H1 (cell line): ENCODE results near the gene ZNF775. TPM values are rescaled to one million over a fixed set of nuclear protein-coding genes. Genes with fewer than 3 reads are reported as not detected.

Source experiments
- CTCF ChIA-PET: fragments of 300-600 bp; sonication (Branson Sonifier 250); formaldehyde crosslinking; loops from one replicate; lab custom pipeline; 2021; ENCODE audit not compliant: partially characterized antibody; lab: Charles Lee
- POLR2A ChIA-PET: fragments of 300-600 bp; sonication (Branson Sonifier 250); formaldehyde crosslinking; loops from one replicate; lab custom pipeline; 2021; ENCODE audit warnings: inconsistent platforms; ENCODE audit not compliant: partially characterized antibody; lab: Charles Lee
- DNase-seq, 2 experiments: peaks; one replicate each; pipeline versions ENCODE4 v3.0.0 to v3.0.0-alpha.2; 2010 to 2022; ENCODE audit warnings: low spot score in 2 of 2, low read depth in 1 of 2, mixed read lengths in 1 of 2
- FAIRE-seq: peaks from 2 replicates; lab custom pipeline; 2011; peaks lifted over from hg19 to GRCh38; lab: Jason Lieb, UNC
- H2AFZ ChIP-seq: 2 replicates; pipeline ENCODE4 v1.8.1; 2012; ENCODE audit warnings: low read length, inconsistent platforms
- H2AK5ac ChIP-seq: 2 replicates; pipeline ENCODE4 v1.6.1; 2013; ENCODE audit warnings: low read depth, low read length
- H2BK120ac ChIP-seq: replicated peaks from 2 replicates; pipeline ENCODE3; 2013; ENCODE audit warnings: low read depth, low read length, inconsistent platforms
- H2BK12ac ChIP-seq: 2 replicates; pipeline ENCODE4 v1.6.1; 2013; ENCODE audit warnings: low read depth, low read length
- H2BK15ac ChIP-seq: 2 replicates; pipeline ENCODE4 v1.6.1; 2013; ENCODE audit warnings: low read length
- H2BK20ac ChIP-seq: 2 replicates; pipeline ENCODE4 v1.6.1; 2013; ENCODE audit warnings: low read length
- H2BK5ac ChIP-seq: 2 replicates; pipeline ENCODE4 v1.6.1; 2013; ENCODE audit warnings: low read depth, low read length
- H3K14ac ChIP-seq: 2 replicates; pipeline ENCODE4 v1.6.1; 2013; ENCODE audit warnings: inconsistent platforms; ENCODE audit not compliant: insufficient read length
- H3K18ac ChIP-seq: 2 replicates; pipeline ENCODE4 v1.6.1; 2013; ENCODE audit warnings: low read length; ENCODE audit errors: extremely low read depth
- H3K23ac ChIP-seq: 2 replicates; pipeline ENCODE4 v1.6.1; 2013; ENCODE audit warnings: inconsistent platforms; ENCODE audit not compliant: insufficient read length
- H3K23me2 ChIP-seq: 2 replicates; pipeline ENCODE4 v1.6.1; 2013; ENCODE audit warnings: low read depth, low read length
- H3K27ac ChIP-seq: 2 replicates; pipeline ENCODE4 v1.6.1; 2011; ENCODE audit warnings: low read depth, low read length, inconsistent platforms
- H3K27me3 ChIP-seq, 4 experiments: replicated peaks in 1 of 4; 1 replicate in 1 of 4; 2 replicates in 3 of 4; pipeline versions ENCODE4 v1.6.1 to v1.8.1; 2011 to 2013; ENCODE audit warnings: low read length in 3 of 4, mild to moderate bottlenecking in 3 of 4, inconsistent platforms in 2 of 4, mixed read lengths in 2 of 4, moderate library complexity in 1 of 4; ENCODE audit not compliant: control insufficient read depth in 3 of 4, insufficient read depth in 3 of 4; ENCODE audit errors: extremely low read depth in 1 of 4
- H3K36me3 ChIP-seq, 4 experiments: 2 replicates each; pipeline versions ENCODE4 v1.6.1 to v1.8.1; 2011 to 2013; ENCODE audit warnings: mild to moderate bottlenecking in 4 of 4, low read length in 3 of 4, moderate library complexity in 2 of 4, control low read depth in 1 of 4, inconsistent platforms in 1 of 4; ENCODE audit not compliant: insufficient read depth in 4 of 4, control insufficient read depth in 2 of 4
- H3K4ac ChIP-seq: replicated peaks from 2 replicates; pipeline ENCODE3; 2013; ENCODE audit warnings: low read length, low read depth, mixed read lengths, inconsistent platforms; ENCODE audit not compliant: insufficient read length
- H3K4me1 ChIP-seq, 4 experiments: replicated peaks in 1 of 4; 1 replicate in 1 of 4; 2 replicates in 3 of 4; pipeline versions ENCODE4 v1.6.1 to v1.8.1; 2011 to 2013; ENCODE audit warnings: low read length in 3 of 4, inconsistent platforms in 2 of 4, mixed read lengths in 1 of 4; ENCODE audit not compliant: insufficient read depth in 4 of 4, control insufficient read depth in 3 of 4
- H3K4me2 ChIP-seq, 2 experiments: 2 replicates each; pipeline versions ENCODE4 v1.6.1 to v1.8.1; 2011 to 2013; ENCODE audit warnings: low read depth in 2 of 2, low read length in 2 of 2, control low read depth in 1 of 2, inconsistent platforms in 1 of 2, mild to moderate bottlenecking in 1 of 2; ENCODE audit not compliant: insufficient read depth in 1 of 2
- H3K4me3 ChIP-seq, 4 experiments: fragments of 200-600, 300-600 bp in 1 of 4; sonication (generic), shearing (Covaris generic), sonication (Bioruptor Twin) in 1 of 4; 2 replicates each; pipeline versions ENCODE4 v1.5.1 to v1.8.1; 2011 to 2016; ENCODE audit warnings: low read length in 4 of 4, low read depth in 3 of 4, control low read depth in 2 of 4, inconsistent platforms in 2 of 4, mild to moderate bottlenecking in 2 of 4, mixed read lengths in 1 of 4, moderate library complexity in 1 of 4; ENCODE audit not compliant: insufficient read depth in 2 of 4; ENCODE audit errors: extremely low read depth in 1 of 4
- H3K56ac ChIP-seq: replicated peaks from 2 replicates; pipeline ENCODE3; 2013; ENCODE audit warnings: low read depth, mild to moderate bottlenecking, mixed read lengths, low read length, inconsistent platforms; ENCODE audit not compliant: insufficient read length
- H3K79me1 ChIP-seq: 2 replicates; pipeline ENCODE4 v1.6.1; 2013; ENCODE audit warnings: low read depth, low read length, control low read depth
- H3K79me2 ChIP-seq, 2 experiments: 2 replicates each; pipeline versions ENCODE4 v1.6.1 to v1.8.1; 2012 to 2013; ENCODE audit warnings: low read length in 2 of 2, mild to moderate bottlenecking in 2 of 2, inconsistent platforms in 1 of 2; ENCODE audit not compliant: insufficient read depth in 2 of 2, control insufficient read depth in 1 of 2
- H3K9ac ChIP-seq, 4 experiments: replicated peaks in 1 of 4; 1 replicate in 1 of 4; 2 replicates in 3 of 4; pipeline versions ENCODE4 v1.6.1 to v1.8.1; 2011 to 2013; ENCODE audit warnings: low read depth in 3 of 4, low read length in 3 of 4, control low read depth in 2 of 4, mild to moderate bottlenecking in 2 of 4, moderate library complexity in 2 of 4, inconsistent platforms in 1 of 4; ENCODE audit errors: extremely low read depth in 1 of 4
- H3K9me3 ChIP-seq, 2 experiments: 2 replicates each; pipeline versions ENCODE4 v1.6.1 to v1.8.1; 2012 to 2013; ENCODE audit warnings: mild to moderate bottlenecking in 2 of 2, moderate library complexity in 2 of 2, control low read depth in 1 of 2, inconsistent platforms in 1 of 2, low read depth in 1 of 2, low read length in 1 of 2, mixed read lengths in 1 of 2; ENCODE audit not compliant: insufficient read depth in 2 of 2
- H4K20me1 ChIP-seq, 2 experiments: replicated peaks in 1 of 2; 2 replicates each; pipeline versions ENCODE3 to v1.8.1; 2011 to 2013; ENCODE audit warnings: inconsistent platforms in 2 of 2, low read length in 2 of 2, mild to moderate bottlenecking in 1 of 2; ENCODE audit not compliant: insufficient read depth in 2 of 2, control insufficient read depth in 1 of 2
- H4K5ac ChIP-seq: 2 replicates; pipeline ENCODE4 v1.6.1; 2013; ENCODE audit warnings: low read length, low read depth, mixed read lengths, inconsistent platforms; ENCODE audit not compliant: insufficient read length
- H4K8ac ChIP-seq: 2 replicates; pipeline ENCODE4 v1.8.0; 2013; ENCODE audit warnings: mild to moderate bottlenecking, moderate library complexity, low read length, inconsistent platforms; ENCODE audit not compliant: insufficient read depth; ENCODE audit errors: extremely low read depth
- H4K91ac ChIP-seq: replicated peaks from 2 replicates; pipeline ENCODE3; 2013; ENCODE audit warnings: low read length, mixed read lengths, inconsistent platforms; ENCODE audit not compliant: insufficient read length
- CREB1 ChIP-seq: IDR thresholded peaks from 2 replicates; pipeline ENCODE4 v1.6.1; 2012; ENCODE audit warnings: inconsistent platforms
- E2F6 ChIP-seq: IDR thresholded peaks from 2 replicates; pipeline ENCODE4 v1.6.1; 2012; ENCODE audit warnings: inconsistent platforms
- FOSL1 ChIP-seq: IDR thresholded peaks from 2 replicates; pipeline ENCODE4 v1.6.1; 2011; ENCODE audit warnings: mild to moderate bottlenecking, low read depth, low read length, moderate library complexity; ENCODE audit not compliant: insufficient read depth
- MAX ChIP-seq: IDR thresholded peaks from 2 replicates; pipeline ENCODE4 v1.6.1; 2012; ENCODE audit warnings: inconsistent platforms
- NANOG ChIP-seq: IDR thresholded peaks from 2 replicates; pipeline ENCODE4 v1.6.1; 2011; ENCODE audit warnings: low read length, low read depth, mild to moderate bottlenecking, inconsistent platforms; ENCODE audit not compliant: insufficient read depth, poor library complexity, severe bottlenecking
- PHF8 ChIP-seq: fragments of 200-600 bp; sonication (generic); conservative IDR thresholded peaks from 2 replicates; pipeline ENCODE4 v1.7.1; 2012; ENCODE audit warnings: low read depth, mild to moderate bottlenecking, inconsistent platforms, low read length, moderate library complexity
- SIN3A ChIP-seq, 2 experiments: IDR thresholded peaks in 1 of 2; conservative IDR thresholded peaks in 1 of 2; 2 replicates each; pipeline ENCODE4 v1.6.1; 2011 to 2012; ENCODE audit warnings: low read length in 2 of 2, improper control_type of control experiment in 1 of 2, low read depth in 1 of 2, mild to moderate bottlenecking in 1 of 2
- TAF1 ChIP-seq: IDR thresholded peaks from 2 replicates; pipeline ENCODE4 v1.6.1; 2011; ENCODE audit warnings: mild to moderate bottlenecking, low read depth, low read length
- TEAD4 ChIP-seq: IDR thresholded peaks from 2 replicates; pipeline ENCODE4 v1.6.1; 2012; ENCODE audit warnings: low read depth, low read length, inconsistent platforms, mixed read lengths
- WGBS, 2 experiments: shearing (Covaris generic) in 1 of 2; methylation state at CpG; one replicate each; pipeline versions ENCODE4 v1.1.6 to v1.1.7; 2013 to 2015; ENCODE audit warnings: low lambda C conversion rate in 2 of 2, mixed read lengths in 2 of 2, inconsistent platforms in 1 of 2, low coverage in 1 of 2, missing lambda C conversion rate in 1 of 2; ENCODE audit not compliant: insufficient replicate concordance in 2 of 2, insufficient coverage in 1 of 2, insufficient read length in 1 of 2; ENCODE audit errors: extremely low coverage in 1 of 2, missing lambda C conversion rate in 1 of 2; 5-methylcytosine and 5-hydroxymethylcytosine counted together
- polyA plus RNA-seq, 7 experiments: library from polyadenylated mRNA; depleted of rRNA in 3 of 7; stranded (reverse) in 5 of 7; unstranded in 2 of 7; fragments of >200 nt in 5 of 7; fragments of 200-250 nt in 2 of 7; gene quantifications; 1 replicate in 5 of 7; 2 replicates in 1 of 7; 4 replicates in 1 of 7; pipeline versions ENCODE4 v1.2.1 to v1.2.3, GENCODE V29; 2011 to 2013; ENCODE audit warnings: missing spikeins in 2 of 7, mixed read lengths in 2 of 7
- total RNA-seq: library from RNA; stranded (reverse); fragmentation: NEBNext Ultra II Directional; extraction: Animal tissue kit (Norgen Biotek cat#: 25700); gene quantifications from 2 replicates; pipeline ENCODE4 v1.2.1, GENCODE V29; 2021

Gene ZNF775
- total and polyA plus RNA-seq, 2 of the 8 experiments (the other 6 are each of a cell fraction or from before 2014, with no cell fraction given), result 13.6 to 21.5 TPM

DNA sequence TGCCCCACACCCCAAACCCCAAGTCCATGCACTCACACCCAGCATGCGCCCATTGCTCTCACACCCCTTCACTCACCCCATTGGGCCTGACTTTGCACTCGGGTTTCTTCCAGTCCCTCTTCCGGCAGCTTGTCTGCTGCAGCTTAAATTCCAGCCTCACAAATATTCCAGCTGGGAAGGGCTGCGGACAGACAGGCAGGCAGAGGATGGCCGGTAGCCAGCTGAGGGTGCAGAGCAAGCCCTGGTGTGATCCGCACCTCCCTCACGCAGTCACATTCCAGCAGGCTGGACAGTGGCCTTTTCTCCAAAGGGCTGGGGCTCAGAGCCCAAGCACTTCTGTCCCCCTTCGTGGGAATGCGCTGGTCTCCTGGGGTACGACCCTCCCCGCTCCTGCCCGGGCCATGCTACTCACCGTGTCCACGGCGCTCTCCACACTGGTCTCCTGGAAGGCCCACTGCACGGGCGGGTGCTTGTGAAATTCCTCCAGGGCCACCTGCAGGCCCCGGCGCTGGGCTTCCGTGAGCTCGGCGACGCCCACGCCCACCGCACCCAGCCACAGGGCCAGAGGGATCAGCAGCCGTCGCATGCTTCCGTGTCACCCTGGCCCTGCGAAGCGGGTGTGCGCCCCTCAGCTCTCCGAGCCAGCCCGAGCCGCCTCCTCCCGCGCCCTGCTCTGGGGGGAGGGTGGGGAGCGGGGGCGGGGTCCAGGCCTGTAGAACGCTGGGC is 38.9 kb upstream of the ZNF775 start:
- Histone ChIP-seq H3K9me3 (peaks cover 0 to 11% of the 10 kb centered on the region in 2 experiments; a peak in 2 of 4 replicates), H3K36me3 (peaks cover 0 to 25% (median 6%) of the 10 kb centered on the region in 4 experiments; a peak in 4 of 8 replicates), H3K23me2 (peaks cover 17% of the 10 kb centered on the region), H4K20me1 (peaks cover 9 to 18% of the 10 kb centered on the region in 2 experiments), H3K14ac (no peak overlapping the region), H3K4ac (peak overlapping the region; percentile 90), H4K5ac (no peak overlapping the region), H3K4me2 (peak overlapping the region; percentile 95 to 98), H3K23ac (no peak overlapping the region), H3K79me2 (peaks cover 0 to 22% of the 10 kb centered on the region in 2 experiments; a peak in 2 of 4 replicates), H3K27me3 (peaks cover 0 to 26% (median 20%) of the 10 kb centered on the region in 4 experiments; a peak in 6 of 7 replicates), H2BK15ac (0 out of 2 replicates have a peak overlapping the region, but pooled peaks have one; percentile 18), H2BK120ac (no peak overlapping the region), H2BK12ac (0 out of 2 replicates have a peak overlapping the region, but pooled peaks have one; percentile 80), H3K27ac (no peak overlapping the region), H2BK20ac (no peak overlapping the region), H2BK5ac (peak overlapping the region; percentile 80; the same call in 1 of the 2 replicates), H4K91ac (peak overlapping the region; percentile 81), H2AK5ac (no peak overlapping the region; the same call in 1 of the 2 replicates), H3K56ac (no peak overlapping the region), H2AFZ (no peak overlapping the region), H3K9ac (peak overlapping the region in 3 of 4 experiments; percentile 6 to 28 (median 9); a peak in 2 of 7 replicates), H3K4me1 (peaks cover 15 to 65% (median 38%) of the 10 kb centered on the region in 4 experiments), H3K18ac (peak overlapping the region; percentile 55; the same call in 1 of the 2 replicates), H3K4me3 (peak overlapping the region; percentile 84 to 94 (median 85)), H3K79me1 (peaks cover 6% of the 10 kb centered on the region), H4K8ac (peak overlapping the region; percentile 77; the same call in 1 of the 2 replicates)
- no peak for DNase-seq
- POLR2A ChIA-PET, result interaction anchor here (0.6 to 7.6 kb wide), 12 partner anchors 8 to 78 kb away, joined by 3 to 76 read pairs (median 4); partner anchors contain the start of gene REPIN1
- CTCF ChIA-PET, result interaction anchor here (0.6 to 1.7 kb wide), 7 partner anchors 16 to 558 kb away, joined by 3 to 5 read pairs (median 3); a partner anchor contains a TSS
- FAIRE-seq, result no peak
- 7% methylated on average over 37 of the region's 39 CpGs; no CpG with 5 or more reads in 1 of the 2 experiments for WGBS, 2 experiments
- TF ChIP-seq FOSL1 (no peak), E2F6 (peak; percentile 49), MAX (peak; percentile 0; the same call in 1 of the 2 replicates), TEAD4 (peak; percentile 92), SIN3A (conservative IDR thresholded peaks at IDR 0.05 in 1 of 2, IDR thresholded peaks at IDR 0.05 in 1 of 2; ENCODE audit: low read depth in 1 of 2, low read length in 2 of 2) (peak; percentile 70 to 75; a peak in 2 of 4 replicates), TAF1 (0 out of 2 replicates have a peak, but pooled peaks have one; percentile 20), NANOG (no peak), CREB1 (peak; percentile 63; the same call in 1 of the 2 replicates), PHF8 (0 out of 2 replicates have a peak, but pooled peaks have one; percentile 12)
